ENCODE measurements around the gene DCAF4. TPM values are rescaled to one million over a fixed set of nuclear protein-coding genes. Genes with fewer than 3 reads are reported as not detected.
"Not testable (repeated sequence)": the region's sequence is repeated elsewhere in the genome, so short reads cannot be mapped to it uniquely, and the experiment has no call there.

DCAF4 gene
- total and polyA plus RNA-seq, 3 donors from 2014 or later, result 19.2 to 38.0 (median 35.6) TPM

GRCh38 chr14:72999316-72999715, 73.1 kb downstream of the DCAF4 start:
- Histone ChIP-seq H3K9me3 (no peaks in the 10 kb centered on the region), H3K36me3 (ENCODE audit: low read depth, missing control alignments) (no peaks in the 10 kb centered on the region), H3K27me3 (no peaks in the 10 kb centered on the region), H3K4me3 (no peak overlapping the region), H3K27ac (no peak overlapping the region), H3K4me1 (no peaks in the 10 kb centered on the region)
- intact Hi-C loops (cut with DNase I; ENCODE audit: low total_unique reads), result no loop called here
- DNase-seq, result no peak
- WGBS, 2 donors, result 95 to 98% methylated on average over 4 of the region's 4 CpGs
- TF ChIP-seq CTCF (IDR thresholded peaks at IDR 0.05), result no peak

GRCh38 chr14:73000073-73000472, 73.8 kb downstream of the DCAF4 start:
- DNase-seq, result no peak
- intact Hi-C loops (cut with DNase I; ENCODE audit: low total_unique reads), result no loop called here
- Histone ChIP-seq H3K4me1 (no peaks in the 10 kb centered on the region), H3K4me3 (no peak overlapping the region), H3K27me3 (no peaks in the 10 kb centered on the region), H3K27ac (no peak overlapping the region), H3K9me3 (no peaks in the 10 kb centered on the region), H3K36me3 (ENCODE audit: low read depth, missing control alignments) (no peaks in the 10 kb centered on the region)
- WGBS, 2 donors, result 94 to 97% methylated on average over 2 of the region's 2 CpGs
- no peak for TF ChIP-seq POLR2A (IDR thresholded peaks at IDR 0.05)
- TF ChIP-seq CTCF (IDR thresholded peaks at IDR 0.05), result no peak

- no peaks in the 10 kb centered on the region for H3K9me3 ChIP-seq
- no peak for DNase-seq
- H3K36me3 ChIP-seq (ENCODE audit: low read depth, missing control alignments), result no peaks in the 10 kb centered on the region
- no peak overlapping the region for H3K27ac ChIP-seq
- H3K4me3 ChIP-seq, result no peak overlapping the region
- 80 to 87% methylated on average over 6 of the region's 6 CpGs for WGBS, 2 donors
- no peaks in the 10 kb centered on the region for H3K27me3 ChIP-seq
- peaks cover 4% of the 10 kb centered on the region for H3K4me1 ChIP-seq
- intact Hi-C loops (cut with DNase I; ENCODE audit: low total_unique reads), result no loop called here
- TF ChIP-seq CTCF (IDR thresholded peaks at IDR 0.05) (no peak), POLR2A (IDR thresholded peaks at IDR 0.05) (no peak)
Observed at GRCh38 chr14:73003681-73004080, 77.4 kb downstream of the DCAF4 start.

- DNase-seq; H3K4me1 ChIP-seq; H3K27ac ChIP-seq; H3K9me3 ChIP-seq; intact Hi-C loops (cut with DNase I; ENCODE audit: low total_unique reads); H3K27me3 ChIP-seq; H3K36me3 ChIP-seq (ENCODE audit: low read depth, missing control alignments); H3K4me3 ChIP-seq: not testable (repeated sequence)
- 81 to 84% methylated on average over 9 of the region's 9 CpGs for WGBS, 2 donors
Observed at GRCh38 chr14:73004641-73005040, 78.4 kb downstream of the DCAF4 start.

- no peaks in the 10 kb centered on the region for H3K9me3 ChIP-seq
- H3K27me3 ChIP-seq, result no peaks in the 10 kb centered on the region
- peaks cover 4% of the 10 kb centered on the region for H3K4me1 ChIP-seq
- H3K27ac ChIP-seq, result no peak overlapping the region
- no peaks in the 10 kb centered on the region for H3K36me3 ChIP-seq (ENCODE audit: low read depth, missing control alignments)
- WGBS, 2 donors, result 77 to 84% methylated on average over 5 of the region's 5 CpGs
- DNase-seq, result no peak
- no peak for TF ChIP-seq CTCF (IDR thresholded peaks at IDR 0.05)
- TF ChIP-seq POLR2A (IDR thresholded peaks at IDR 0.05), result no peak
- H3K4me3 ChIP-seq, result no peak overlapping the region
- intact Hi-C loops (cut with DNase I; ENCODE audit: low total_unique reads), result no loop called here
Observed at GRCh38 chr14:73007835-73008234, 81.6 kb downstream of the DCAF4 start.

All from testis (tissue), 3 donors.